ENCODE measurements around the gene GHR.

DNA sequence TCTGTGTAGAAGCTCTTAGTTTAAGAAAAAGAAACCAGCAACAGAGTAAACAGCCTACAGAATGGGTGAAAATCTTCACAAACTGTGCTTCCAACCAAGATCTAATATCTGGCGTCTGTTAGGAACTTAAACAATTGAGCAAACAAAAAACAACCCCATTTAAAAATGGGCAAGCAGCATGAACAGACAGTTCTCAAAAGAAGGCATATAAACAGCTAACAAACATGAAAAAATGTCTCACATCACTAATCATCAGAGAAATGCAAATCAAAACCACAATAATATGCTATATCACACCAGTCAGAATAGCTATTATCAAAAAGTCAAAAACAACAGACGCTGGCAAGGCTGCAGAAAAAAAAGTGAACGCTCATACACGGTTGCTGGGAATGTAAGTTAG is 249.7 kb downstream of the GHR start:
- no peak for TF ChIP-seq POLR2A (IDR thresholded peaks at IDR 0.05)
- TF ChIP-seq, protein P1, sequence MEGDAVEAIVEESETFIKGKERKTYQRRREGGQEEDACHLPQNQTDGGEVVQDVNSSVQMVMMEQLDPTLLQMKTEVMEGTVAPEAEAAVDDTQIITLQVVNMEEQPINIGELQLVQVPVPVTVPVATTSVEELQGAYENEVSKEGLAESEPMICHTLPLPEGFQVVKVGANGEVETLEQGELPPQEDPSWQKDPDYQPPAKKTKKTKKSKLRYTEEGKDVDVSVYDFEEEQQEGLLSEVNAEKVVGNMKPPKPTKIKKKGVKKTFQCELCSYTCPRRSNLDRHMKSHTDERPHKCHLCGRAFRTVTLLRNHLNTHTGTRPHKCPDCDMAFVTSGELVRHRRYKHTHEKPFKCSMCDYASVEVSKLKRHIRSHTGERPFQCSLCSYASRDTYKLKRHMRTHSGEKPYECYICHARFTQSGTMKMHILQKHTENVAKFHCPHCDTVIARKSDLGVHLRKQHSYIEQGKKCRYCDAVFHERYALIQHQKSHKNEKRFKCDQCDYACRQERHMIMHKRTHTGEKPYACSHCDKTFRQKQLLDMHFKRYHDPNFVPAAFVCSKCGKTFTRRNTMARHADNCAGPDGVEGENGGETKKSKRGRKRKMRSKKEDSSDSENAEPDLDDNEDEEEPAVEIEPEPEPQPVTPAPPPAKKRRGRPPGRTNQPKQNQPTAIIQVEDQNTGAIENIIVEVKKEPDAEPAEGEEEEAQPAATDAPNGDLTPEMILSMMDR (IDR thresholded peaks at IDR 0.05): no peak
